GM21423 (cell line): ENCODE data around the gene SLC4A11.

Source experiments
- ATAC-seq: cut with Tn5 transposase; IDR thresholded peaks from one replicate; pipeline ENCODE4 v1.9.1; 2021; ENCODE audit warnings: mild to moderate bottlenecking, moderate library complexity; ENCODE audit not compliant: unreplicated experiment

SLC4A11 gene

GRCh38 chr20:3239026-3239866, at the start of gene SLC4A11:
TSS of gene SLC4A11 (minus strand) at chr20:3239190. CDS start at chr20:3239137, 53 bp downstream.
- no peak for ATAC-seq

- no peak for ATAC-seq
Observed at GRCh38 chr20:3283222-3283820, 44.3 kb upstream of the SLC4A11 start.

GRCh38 chr20:3282271-3283221, 43.6 kb upstream of the SLC4A11 start:
- no peak for ATAC-seq

- ATAC-seq, result no peak
Observed at GRCh38 chr20:3281437-3281836, 42.4 kb upstream of the SLC4A11 start.

GRCh38 chr20:3279761-3280160, 40.8 kb upstream of the SLC4A11 start:
- no peak for ATAC-seq

GRCh38 chr20:3277686-3278465, 38.9 kb upstream of the SLC4A11 start:
- ATAC-seq, result no peak

GRCh38 chr20:3276680-3277015, 37.7 kb upstream of the SLC4A11 start:
- ATAC-seq, result no peak

GRCh38 chr20:3275966-3276679, 37.1 kb upstream of the SLC4A11 start:
- no peak for ATAC-seq

- ATAC-seq, result no peak
Observed at GRCh38 chr20:3275064-3275935, 36.3 kb upstream of the SLC4A11 start.

GRCh38 chr20:3273371-3273770, 34.4 kb upstream of the SLC4A11 start:
- ATAC-seq, result no peak

- ATAC-seq, result no peak
Observed at GRCh38 chr20:3270051-3270450, 31.1 kb upstream of the SLC4A11 start.

GRCh38 chr20:3262566-3262965, 23.6 kb upstream of the SLC4A11 start:
- no peak for ATAC-seq

GRCh38 chr20:3258429-3258828, 19.4 kb upstream of the SLC4A11 start:
- ATAC-seq, result no peak

GRCh38 chr20:3255728-3256127, 16.7 kb upstream of the SLC4A11 start:
- ATAC-seq, result no peak

GRCh38 chr20:3251806-3252205, 12.8 kb upstream of the SLC4A11 start:
- ATAC-seq, result no peak

GRCh38 chr20:3250091-3250504, 11.1 kb upstream of the SLC4A11 start:
- ATAC-seq, result no peak

GRCh38 chr20:3248993-3249347, 10.0 kb upstream of the SLC4A11 start:
- no peak for ATAC-seq

- ATAC-seq, result no peak
Observed at GRCh38 chr20:3248167-3248992, 9.4 kb upstream of the SLC4A11 start.
